Measurements from ENCODE around the gene PTAFR.

DNA sequence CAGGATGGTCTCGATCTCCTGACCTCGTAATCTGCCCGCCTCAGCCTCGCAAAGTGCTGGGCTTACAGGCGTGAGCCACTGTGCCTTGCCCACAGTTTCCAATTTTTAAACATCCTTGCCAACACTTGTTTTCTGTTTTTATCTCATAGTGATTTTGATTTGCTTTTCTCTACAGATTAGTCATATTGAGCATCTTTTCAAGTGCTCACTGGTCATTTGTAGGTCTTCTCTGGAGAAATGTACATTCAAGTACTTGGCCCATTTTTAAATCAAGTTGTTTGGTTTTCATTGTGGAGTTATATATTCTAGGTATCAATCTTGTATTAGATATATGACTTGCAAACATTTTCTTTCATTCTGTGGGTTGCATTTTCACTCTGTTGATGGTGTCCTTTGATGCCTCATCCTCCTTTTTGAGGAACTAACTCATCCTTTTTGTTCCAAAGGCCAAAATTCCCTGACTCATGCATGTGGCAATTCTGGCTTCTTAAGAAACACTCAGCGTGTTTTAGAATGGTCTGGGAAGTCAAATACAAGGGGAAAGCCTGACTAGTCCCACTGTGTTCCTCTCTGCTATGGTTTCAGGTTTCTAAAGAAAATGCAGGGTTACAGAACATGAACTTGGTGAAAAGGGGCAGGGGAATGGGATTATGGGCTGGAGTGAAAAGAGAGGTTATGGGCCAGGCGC lies 37.3 kb downstream of the PTAFR start:
- TF ChIP-seq ZFP3 (CRISPR knock-in tag; IDR thresholded peaks at IDR 0.05) (no peak), GLIS3 (CRISPR knock-in tag; IDR thresholded peaks at IDR 0.05) (no peak), ISL1 (CRISPR knock-in tag; IDR thresholded peaks at IDR 0.05) (no peak), ZNF8 (CRISPR knock-in tag; IDR thresholded peaks at IDR 0.05) (no peak), BACH2 (CRISPR knock-in tag; IDR thresholded peaks at IDR 0.05; ENCODE audit: borderline replicate concordance) (no peak), PPARA (CRISPR knock-in tag; IDR thresholded peaks at IDR 0.05; ENCODE audit: borderline replicate concordance) (no peak), ZNF565 (CRISPR knock-in tag; conservative IDR thresholded peaks at IDR 0.05; ENCODE audit: low read depth) (no peak), RARB (CRISPR knock-in tag; IDR thresholded peaks at IDR 0.05) (no peak), ZNF70 (CRISPR knock-in tag; IDR thresholded peaks at IDR 0.05) (no peak), ARNTL (CRISPR knock-in tag; IDR thresholded peaks at IDR 0.05; ENCODE audit: borderline replicate concordance, low read depth) (no peak)
- TF ChIP-seq, protein P1, sequence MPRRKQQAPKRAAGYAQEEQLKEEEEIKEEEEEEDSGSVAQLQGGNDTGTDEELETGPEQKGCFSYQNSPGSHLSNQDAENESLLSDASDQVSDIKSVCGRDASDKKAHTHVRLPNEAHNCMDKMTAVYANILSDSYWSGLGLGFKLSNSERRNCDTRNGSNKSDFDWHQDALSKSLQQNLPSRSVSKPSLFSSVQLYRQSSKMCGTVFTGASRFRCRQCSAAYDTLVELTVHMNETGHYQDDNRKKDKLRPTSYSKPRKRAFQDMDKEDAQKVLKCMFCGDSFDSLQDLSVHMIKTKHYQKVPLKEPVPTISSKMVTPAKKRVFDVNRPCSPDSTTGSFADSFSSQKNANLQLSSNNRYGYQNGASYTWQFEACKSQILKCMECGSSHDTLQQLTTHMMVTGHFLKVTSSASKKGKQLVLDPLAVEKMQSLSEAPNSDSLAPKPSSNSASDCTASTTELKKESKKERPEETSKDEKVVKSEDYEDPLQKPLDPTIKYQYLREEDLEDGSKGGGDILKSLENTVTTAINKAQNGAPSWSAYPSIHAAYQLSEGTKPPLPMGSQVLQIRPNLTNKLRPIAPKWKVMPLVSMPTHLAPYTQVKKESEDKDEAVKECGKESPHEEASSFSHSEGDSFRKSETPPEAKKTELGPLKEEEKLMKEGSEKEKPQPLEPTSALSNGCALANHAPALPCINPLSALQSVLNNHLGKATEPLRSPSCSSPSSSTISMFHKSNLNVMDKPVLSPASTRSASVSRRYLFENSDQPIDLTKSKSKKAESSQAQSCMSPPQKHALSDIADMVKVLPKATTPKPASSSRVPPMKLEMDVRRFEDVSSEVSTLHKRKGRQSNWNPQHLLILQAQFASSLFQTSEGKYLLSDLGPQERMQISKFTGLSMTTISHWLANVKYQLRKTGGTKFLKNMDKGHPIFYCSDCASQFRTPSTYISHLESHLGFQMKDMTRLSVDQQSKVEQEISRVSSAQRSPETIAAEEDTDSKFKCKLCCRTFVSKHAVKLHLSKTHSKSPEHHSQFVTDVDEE (CRISPR knock-in tag; IDR thresholded peaks at IDR 0.05), result no peak
- TF ChIP-seq, protein P2, sequence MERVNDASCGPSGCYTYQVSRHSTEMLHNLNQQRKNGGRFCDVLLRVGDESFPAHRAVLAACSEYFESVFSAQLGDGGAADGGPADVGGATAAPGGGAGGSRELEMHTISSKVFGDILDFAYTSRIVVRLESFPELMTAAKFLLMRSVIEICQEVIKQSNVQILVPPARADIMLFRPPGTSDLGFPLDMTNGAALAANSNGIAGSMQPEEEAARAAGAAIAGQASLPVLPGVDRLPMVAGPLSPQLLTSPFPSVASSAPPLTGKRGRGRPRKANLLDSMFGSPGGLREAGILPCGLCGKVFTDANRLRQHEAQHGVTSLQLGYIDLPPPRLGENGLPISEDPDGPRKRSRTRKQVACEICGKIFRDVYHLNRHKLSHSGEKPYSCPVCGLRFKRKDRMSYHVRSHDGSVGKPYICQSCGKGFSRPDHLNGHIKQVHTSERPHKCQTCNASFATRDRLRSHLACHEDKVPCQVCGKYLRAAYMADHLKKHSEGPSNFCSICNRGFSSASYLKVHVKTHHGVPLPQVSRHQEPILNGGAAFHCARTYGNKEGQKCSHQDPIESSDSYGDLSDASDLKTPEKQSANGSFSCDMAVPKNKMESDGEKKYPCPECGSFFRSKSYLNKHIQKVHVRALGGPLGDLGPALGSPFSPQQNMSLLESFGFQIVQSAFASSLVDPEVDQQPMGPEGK (CRISPR knock-in tag; IDR thresholded peaks at IDR 0.05; ENCODE audit: borderline replicate concordance), result no peak
- TF ChIP-seq, protein P3, sequence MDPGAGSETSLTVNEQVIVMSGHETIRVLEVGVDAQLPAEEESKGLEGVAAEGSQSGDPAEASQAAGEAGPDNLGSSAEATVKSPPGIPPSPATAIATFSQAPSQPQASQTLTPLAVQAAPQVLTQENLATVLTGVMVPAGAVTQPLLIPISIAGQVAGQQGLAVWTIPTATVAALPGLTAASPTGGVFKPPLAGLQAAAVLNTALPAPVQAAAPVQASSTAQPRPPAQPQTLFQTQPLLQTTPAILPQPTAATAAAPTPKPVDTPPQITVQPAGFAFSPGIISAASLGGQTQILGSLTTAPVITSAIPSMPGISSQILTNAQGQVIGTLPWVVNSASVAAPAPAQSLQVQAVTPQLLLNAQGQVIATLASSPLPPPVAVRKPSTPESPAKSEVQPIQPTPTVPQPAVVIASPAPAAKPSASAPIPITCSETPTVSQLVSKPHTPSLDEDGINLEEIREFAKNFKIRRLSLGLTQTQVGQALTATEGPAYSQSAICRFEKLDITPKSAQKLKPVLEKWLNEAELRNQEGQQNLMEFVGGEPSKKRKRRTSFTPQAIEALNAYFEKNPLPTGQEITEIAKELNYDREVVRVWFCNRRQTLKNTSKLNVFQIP (CRISPR knock-in tag; IDR thresholded peaks at IDR 0.05; ENCODE audit: borderline replicate concordance, low read depth), result no peak

Data from SK-N-SH treated with all-trans-retinoic acid at 6 μM for 48 hours (cell line).